ENCODE measurements around the gene HDAC5.
A peak's percentile ranks its signal among the peaks of the same experiment; 100 is the strongest.
"Not testable (repeated sequence)": the region's sequence is repeated elsewhere in the genome, so short reads cannot be mapped to it uniquely, and the experiment has no call there.

Gene HDAC5

GRCh38 chr17:44132275-44132821 is 8.9 kb upstream of the HDAC5 start:
- DNase-seq, result no peak

- DNase-seq, result not testable (repeated sequence)
Measured at GRCh38 chr17:44131372-44131771, 7.9 kb upstream of the HDAC5 start.

- DNase-seq, result no peak
Measured at GRCh38 chr17:44130693-44131349, 7.4 kb upstream of the HDAC5 start.

- DNase-seq, result no peak
Measured at GRCh38 chr17:44128383-44128782, 4.9 kb upstream of the HDAC5 start.

GRCh38 chr17:44124118-44124438 is 637 bp upstream of the HDAC5 start:
- no peak for DNase-seq

GRCh38 chr17:44122816-44123355 is 555 bp downstream of the HDAC5 start:
- DNase-seq, result no peak

- no peak for DNase-seq
Measured at GRCh38 chr17:44121997-44122815, 1.2 kb downstream of the HDAC5 start.

- no peak for DNase-seq
Measured at GRCh38 chr17:44120851-44121605, 2.4 kb downstream of the HDAC5 start.

GRCh38 chr17:44120281-44120680 is 3.2 kb downstream of the HDAC5 start:
- DNase-seq, result not testable (repeated sequence)

- no peak for DNase-seq
Measured at GRCh38 chr17:44119798-44120197, 3.6 kb downstream of the HDAC5 start.

- DNase-seq, result no peak
Measured at GRCh38 chr17:44119062-44119461, 4.4 kb downstream of the HDAC5 start.

GRCh38 chr17:44118427-44119050 is 4.9 kb downstream of the HDAC5 start:
- no peak for DNase-seq

GRCh38 chr17:44117351-44117750 is 6.1 kb downstream of the HDAC5 start:
- no peak for DNase-seq

- peak; percentile 31 for DNase-seq
Measured at GRCh38 chr17:44115585-44116415, 7.6 kb downstream of the HDAC5 start.

GRCh38 chr17:44113868-44114840 is 9.3 kb downstream of the HDAC5 start:
- DNase-seq, result no peak

GRCh38 chr17:44113382-44113781 is 10.1 kb downstream of the HDAC5 start:
- no peak for DNase-seq

GRCh38 chr17:44112284-44113280 is 10.9 kb downstream of the HDAC5 start:
- DNase-seq, result no peak

- DNase-seq, result no peak
Measured at GRCh38 chr17:44111777-44112176, 11.7 kb downstream of the HDAC5 start.
